ENCODE data around the gene APOL4. TPM values are rescaled to one million over a fixed set of nuclear protein-coding genes. Genes with fewer than 3 reads are reported as not detected.

The APOL4 gene
- total RNA-seq, 4 donors from 2014 or later, result 3.3 to 7.9 (median 6.4) TPM

DNA sequence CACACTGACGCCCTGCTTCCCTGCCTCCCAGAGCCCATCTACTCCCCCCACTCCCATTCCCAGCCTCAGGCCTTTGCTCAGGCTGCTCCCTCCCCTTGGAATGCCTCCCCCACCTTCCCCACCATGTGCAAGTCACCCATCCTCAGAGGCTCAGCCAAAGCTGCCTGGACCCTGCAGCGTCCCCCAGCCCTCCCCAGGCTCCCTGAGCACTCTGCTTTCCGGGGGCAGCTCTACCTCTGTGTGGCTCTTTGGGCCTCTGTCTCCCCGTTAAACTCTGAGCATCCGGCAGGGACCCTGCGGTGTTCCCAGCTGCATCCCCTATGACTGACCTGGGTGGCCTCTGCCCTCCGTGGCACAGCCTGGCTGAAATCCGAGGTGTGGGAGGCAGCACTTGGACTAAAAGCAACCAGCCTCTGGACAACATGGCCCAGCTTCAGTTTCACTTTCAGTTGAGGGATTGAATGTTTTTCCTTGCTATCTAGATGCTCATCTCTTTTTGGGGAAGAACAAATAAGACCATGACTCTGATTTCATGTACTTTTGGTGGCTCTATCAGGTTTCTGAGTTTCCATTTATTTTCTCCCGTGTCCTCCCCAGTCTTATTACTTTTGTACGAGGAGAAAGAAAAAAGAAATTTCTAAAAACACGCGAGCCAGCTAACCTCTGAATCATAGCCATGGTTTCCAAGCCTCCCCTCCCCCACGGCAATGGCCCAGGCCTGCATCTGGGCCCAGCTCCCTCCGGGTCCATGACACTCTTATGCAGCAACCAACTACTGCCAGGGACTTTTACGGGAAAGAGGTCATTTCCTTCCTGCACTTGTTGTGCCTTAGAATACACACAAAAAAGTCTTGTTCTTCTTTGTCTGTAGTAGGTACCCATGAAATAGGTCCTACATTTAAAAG lies 44.8 kb downstream of the APOL4 start:
- H3K4me3 ChIP-seq, result peak overlapping the region; percentile 50
- TF ChIP-seq EP300 (IDR thresholded peaks at IDR 0.05) (no peak), POLR2AphosphoS5 (IDR thresholded peaks at IDR 0.05) (peak in 2 of 3 donors; percentile 76 to 91), POLR2A (IDR thresholded peaks at IDR 0.05) (peak in 1 of 2 donors; percentile 18)
- TF ChIP-seq, protein P1, sequence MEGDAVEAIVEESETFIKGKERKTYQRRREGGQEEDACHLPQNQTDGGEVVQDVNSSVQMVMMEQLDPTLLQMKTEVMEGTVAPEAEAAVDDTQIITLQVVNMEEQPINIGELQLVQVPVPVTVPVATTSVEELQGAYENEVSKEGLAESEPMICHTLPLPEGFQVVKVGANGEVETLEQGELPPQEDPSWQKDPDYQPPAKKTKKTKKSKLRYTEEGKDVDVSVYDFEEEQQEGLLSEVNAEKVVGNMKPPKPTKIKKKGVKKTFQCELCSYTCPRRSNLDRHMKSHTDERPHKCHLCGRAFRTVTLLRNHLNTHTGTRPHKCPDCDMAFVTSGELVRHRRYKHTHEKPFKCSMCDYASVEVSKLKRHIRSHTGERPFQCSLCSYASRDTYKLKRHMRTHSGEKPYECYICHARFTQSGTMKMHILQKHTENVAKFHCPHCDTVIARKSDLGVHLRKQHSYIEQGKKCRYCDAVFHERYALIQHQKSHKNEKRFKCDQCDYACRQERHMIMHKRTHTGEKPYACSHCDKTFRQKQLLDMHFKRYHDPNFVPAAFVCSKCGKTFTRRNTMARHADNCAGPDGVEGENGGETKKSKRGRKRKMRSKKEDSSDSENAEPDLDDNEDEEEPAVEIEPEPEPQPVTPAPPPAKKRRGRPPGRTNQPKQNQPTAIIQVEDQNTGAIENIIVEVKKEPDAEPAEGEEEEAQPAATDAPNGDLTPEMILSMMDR (IDR thresholded peaks at IDR 0.05), result no peak

DNA sequence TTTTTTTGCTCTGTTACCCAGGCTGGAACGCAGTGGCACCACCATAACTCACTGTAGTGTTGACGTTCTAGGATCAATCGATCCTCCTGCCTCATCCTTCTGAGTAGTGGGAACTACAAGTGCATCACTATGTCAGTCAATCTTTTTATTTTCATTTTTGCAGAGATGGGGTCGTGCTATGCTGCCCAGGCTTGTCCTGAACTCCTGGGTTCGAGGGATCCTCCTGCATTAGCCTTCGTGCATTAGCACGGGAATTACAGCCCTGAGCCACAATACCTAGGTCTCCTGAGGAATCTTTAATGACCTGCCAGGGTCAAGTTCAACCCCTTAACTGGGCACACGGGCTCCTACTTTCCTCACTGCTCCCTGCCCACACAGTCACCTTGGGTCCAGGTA lies 45.5 kb downstream of the APOL4 start:
- no peaks in the 10 kb centered on the region for H3K27me3 ChIP-seq
- no peak for DNase-seq (ENCODE audit: low spot score in 2 of 2)
- H3K9me3 ChIP-seq, result no peaks in the 10 kb centered on the region
- TF ChIP-seq EP300 (IDR thresholded peaks at IDR 0.05) (no peak), POLR2A (IDR thresholded peaks at IDR 0.05) (no peak), POLR2AphosphoS5 (IDR thresholded peaks at IDR 0.05) (no peak)
- TF ChIP-seq, protein P1 (IDR thresholded peaks at IDR 0.05), result no peak
- H3K4me1 ChIP-seq, result peaks cover 88% of the 10 kb centered on the region
- peak overlapping the region; percentile 92 for H3K27ac ChIP-seq
- 56% methylated on average over 8 of the region's 8 CpGs for WGBS
- H3K4me3 ChIP-seq, result peak overlapping the region; percentile 50
- H3K36me3 ChIP-seq, result no peaks in the 10 kb centered on the region

More for the DNA sequence above, 44.8 kb downstream of the APOL4 start:
- WGBS, result 17% methylated on average over 13 of the region's 15 CpGs
- H3K4me1 ChIP-seq, result peaks cover 89% of the 10 kb centered on the region
- H3K9me3 ChIP-seq, result no peaks in the 10 kb centered on the region
- H3K27me3 ChIP-seq, result no peaks in the 10 kb centered on the region
- H3K36me3 ChIP-seq, result no peaks in the 10 kb centered on the region
- DNase-seq (ENCODE audit: low spot score in 2 of 2), result peak; percentile 91 to 92
- peak overlapping the region; percentile 92 for H3K27ac ChIP-seq

DNA sequence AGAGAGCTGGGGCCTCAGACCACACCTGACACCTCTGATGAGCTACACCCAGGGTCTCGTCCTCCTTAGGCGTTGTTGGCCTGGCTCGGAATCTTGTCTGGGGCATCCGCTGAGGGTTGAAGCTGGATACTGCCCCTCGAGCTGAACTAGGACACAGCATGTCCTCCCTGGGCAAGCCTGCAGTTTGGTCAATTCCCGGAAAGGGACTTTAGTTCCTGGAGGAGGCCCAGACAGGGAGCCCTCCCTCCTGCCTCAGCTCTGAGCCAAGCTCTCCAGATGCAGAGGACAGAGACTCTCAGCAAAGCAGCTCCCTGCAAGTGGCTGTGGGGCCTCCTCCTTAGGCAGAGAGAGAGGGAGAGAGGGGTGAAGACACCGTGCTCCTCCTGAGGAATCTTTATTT lies 45.9 kb downstream of the APOL4 start:
- peaks cover 88% of the 10 kb centered on the region for H3K4me1 ChIP-seq
- peak overlapping the region; percentile 92 for H3K27ac ChIP-seq
- peak in 1 of 2 donors; percentile 91 for DNase-seq (ENCODE audit: low spot score in 2 of 2)
- no peaks in the 10 kb centered on the region for H3K36me3 ChIP-seq
- no peaks in the 10 kb centered on the region for H3K9me3 ChIP-seq
- H3K4me3 ChIP-seq, result peak overlapping the region; percentile 50
- whole genome bisulfite sequencing, result 49% methylated on average over 6 of the region's 7 CpGs
- H3K27me3 ChIP-seq, result no peaks in the 10 kb centered on the region
- TF ChIP-seq, protein P1 (IDR thresholded peaks at IDR 0.05), result no peak
- TF ChIP-seq EP300 (IDR thresholded peaks at IDR 0.05) (no peak), POLR2A (IDR thresholded peaks at IDR 0.05) (peak in 1 of 2 donors; percentile 28), POLR2AphosphoS5 (IDR thresholded peaks at IDR 0.05) (peak in 2 of 3 donors; percentile 68 to 71)

DNA sequence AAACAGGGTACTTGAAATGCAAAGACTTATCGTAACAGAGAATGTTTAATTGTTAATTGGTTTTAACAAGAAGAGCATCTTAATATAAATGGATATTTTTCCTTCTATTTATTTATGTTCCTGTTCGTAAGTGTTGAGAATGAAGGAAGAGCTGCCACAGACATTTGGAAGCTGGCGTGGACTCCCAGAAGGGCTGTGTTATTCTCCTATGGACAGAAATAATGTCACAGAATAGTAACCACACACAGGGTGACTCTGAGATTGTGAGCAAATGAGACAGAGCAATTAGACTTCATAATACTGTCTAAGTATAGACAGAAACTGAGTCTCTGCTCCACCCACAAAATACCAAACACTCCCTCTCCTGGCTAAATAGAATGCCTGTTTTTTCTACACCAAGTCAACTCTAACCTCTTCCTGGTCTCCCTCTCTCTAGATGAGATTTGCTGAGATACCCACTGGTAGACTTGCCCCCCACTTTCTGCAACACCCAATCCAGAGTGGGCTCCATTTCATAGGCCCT lies 47.1 kb downstream of the APOL4 start:
- Histone ChIP-seq H3K4me3 (no peak overlapping the region), H3K27ac (peak overlapping the region; percentile 92), H3K4me1 (peaks cover 88% of the 10 kb centered on the region)

More for the DNA sequence above, 47.1 kb downstream of the APOL4 start:
- Histone ChIP-seq H3K9me3 (no peaks in the 10 kb centered on the region), H3K27me3 (no peaks in the 10 kb centered on the region), H3K36me3 (no peaks in the 10 kb centered on the region)
- 93% methylated on average over 3 of the region's 3 CpGs for WGBS
- no peak for DNase-seq (ENCODE audit: low spot score in 2 of 2)
- TF ChIP-seq POLR2AphosphoS5 (IDR thresholded peaks at IDR 0.05) (no peak), EP300 (IDR thresholded peaks at IDR 0.05) (no peak), POLR2A (IDR thresholded peaks at IDR 0.05) (no peak)
- TF ChIP-seq, protein P1 (IDR thresholded peaks at IDR 0.05), result no peak
